ENCODE results near the gene ACTR3C.

The ACTR3C gene

GRCh38 chr7:150337179-150337578 is 13.8 kb upstream of the ACTR3C start:
- no peak for DNase-seq (ENCODE audit: low read depth)
- H3K4me3 ChIP-seq (ENCODE audit: control insufficient read depth, low read depth, low read length): no peak overlapping the region
- TF ChIP-seq CTCF (IDR thresholded peaks at IDR 0.05; ENCODE audit: control insufficient read depth, insufficient read depth, low read depth, low read length, missing control alignments): no peak

- no peak for TF ChIP-seq CTCF (IDR thresholded peaks at IDR 0.05; ENCODE audit: control insufficient read depth, insufficient read depth, low read depth, low read length, missing control alignments)
- DNase-seq (ENCODE audit: low read depth): no peak
- no peak overlapping the region for H3K4me3 ChIP-seq (ENCODE audit: control insufficient read depth, low read depth, low read length)
Measured at GRCh38 chr7:150336746-150337145, 13.4 kb upstream of the ACTR3C start.

- no peak for DNase-seq (ENCODE audit: low read depth)
- no peak overlapping the region for H3K4me3 ChIP-seq (ENCODE audit: control insufficient read depth, low read depth, low read length)
- no peak for TF ChIP-seq CTCF (IDR thresholded peaks at IDR 0.05; ENCODE audit: control insufficient read depth, insufficient read depth, low read depth, low read length, missing control alignments)
Measured at GRCh38 chr7:150335774-150336112, 12.4 kb upstream of the ACTR3C start.

- no peak for TF ChIP-seq CTCF (IDR thresholded peaks at IDR 0.05; ENCODE audit: control insufficient read depth, insufficient read depth, low read depth, low read length, missing control alignments)
- no peak for DNase-seq (ENCODE audit: low read depth)
- H3K4me3 ChIP-seq (ENCODE audit: control insufficient read depth, low read depth, low read length): no peak overlapping the region
Measured at GRCh38 chr7:150335108-150335773, 11.9 kb upstream of the ACTR3C start.

- no peak for DNase-seq (ENCODE audit: low read depth)
- TF ChIP-seq CTCF (IDR thresholded peaks at IDR 0.05; ENCODE audit: control insufficient read depth, insufficient read depth, low read depth, low read length, missing control alignments): no peak
Measured at GRCh38 chr7:150334108-150334507, 10.8 kb upstream of the ACTR3C start.

GRCh38 chr7:150333659-150334058 is 10.3 kb upstream of the ACTR3C start:
- no peak for TF ChIP-seq CTCF (IDR thresholded peaks at IDR 0.05; ENCODE audit: control insufficient read depth, insufficient read depth, low read depth, low read length, missing control alignments)
- no peak overlapping the region for H3K4me3 ChIP-seq (ENCODE audit: control insufficient read depth, low read depth, low read length)
- no peak for DNase-seq (ENCODE audit: low read depth)

More at GRCh38 chr7:150334108-150334507, 10.8 kb upstream of the ACTR3C start:
- H3K4me3 ChIP-seq (ENCODE audit: control insufficient read depth, low read depth, low read length): no peak overlapping the region
